ENCODE measurements around the gene DIPK1B.

Gene DIPK1B

GRCh38 chr9:136721339-136722092 is 9.1 kb downstream of the DIPK1B start:
- peaks cover 4% of the 10 kb centered on the region for H3K4me1 Mint-ChIP-seq (ENCODE audit: low read depth)
- no peak for DNase-seq (ENCODE audit: low spot score)

GRCh38 chr9:136722093-136722968 is 10.0 kb downstream of the DIPK1B start:
- Mint-ChIP-seq H3K27me3 (ENCODE audit: low read depth) (no peaks in the 10 kb centered on the region), H3K27ac (no peak overlapping the region), H3K4me1 (ENCODE audit: low read depth) (peaks cover 8% of the 10 kb centered on the region), H3K9me3 (no peaks in the 10 kb centered on the region), H3K36me3 (ENCODE audit: low read depth) (peaks cover 36% of the 10 kb centered on the region), H3K4me3 (no peak overlapping the region)
- DNase-seq (ENCODE audit: low spot score) = no peak

More at GRCh38 chr9:136721339-136722092, 9.1 kb downstream of the DIPK1B start:
- no peaks in the 10 kb centered on the region for H3K27me3 Mint-ChIP-seq (ENCODE audit: low read depth)
- peak overlapping the region; percentile 41 for H3K27ac Mint-ChIP-seq
- no peaks in the 10 kb centered on the region for H3K9me3 Mint-ChIP-seq
- H3K4me3 Mint-ChIP-seq = no peak overlapping the region
- H3K36me3 Mint-ChIP-seq (ENCODE audit: low read depth) = peaks cover 30% of the 10 kb centered on the region

GRCh38 chr9:136722969-136723356 is 10.6 kb downstream of the DIPK1B start:
- no peaks in the 10 kb centered on the region for H3K27me3 Mint-ChIP-seq (ENCODE audit: low read depth)
- no peaks in the 10 kb centered on the region for H3K9me3 Mint-ChIP-seq
- DNase-seq (ENCODE audit: low spot score) = no peak
- peaks cover 39% of the 10 kb centered on the region for H3K36me3 Mint-ChIP-seq (ENCODE audit: low read depth)
- H3K4me3 Mint-ChIP-seq = no peak overlapping the region
- peaks cover 10% of the 10 kb centered on the region for H3K4me1 Mint-ChIP-seq (ENCODE audit: low read depth)
- no peak overlapping the region for H3K27ac Mint-ChIP-seq

- no peaks in the 10 kb centered on the region for H3K9me3 Mint-ChIP-seq
- DNase-seq (ENCODE audit: low spot score) = no peak
These were observed 11.1 kb downstream of the DIPK1B start for GRCh38 chr9:136723362-136723976.

GRCh38 chr9:136723989-136724388 is 11.6 kb downstream of the DIPK1B start:
- no peak for DNase-seq (ENCODE audit: low spot score)
- H3K9me3 Mint-ChIP-seq = no peaks in the 10 kb centered on the region
- H3K4me3 Mint-ChIP-seq = no peak overlapping the region
- no peak overlapping the region for H3K27ac Mint-ChIP-seq
- no peaks in the 10 kb centered on the region for H3K27me3 Mint-ChIP-seq (ENCODE audit: low read depth)
- H3K36me3 Mint-ChIP-seq (ENCODE audit: low read depth) = peaks cover 39% of the 10 kb centered on the region
- peaks cover 10% of the 10 kb centered on the region for H3K4me1 Mint-ChIP-seq (ENCODE audit: low read depth)

More at GRCh38 chr9:136723362-136723976, 11.1 kb downstream of the DIPK1B start:
- Mint-ChIP-seq H3K4me1 (ENCODE audit: low read depth) (peaks cover 10% of the 10 kb centered on the region), H3K27me3 (ENCODE audit: low read depth) (no peaks in the 10 kb centered on the region), H3K36me3 (ENCODE audit: low read depth) (peaks cover 39% of the 10 kb centered on the region), H3K27ac (no peak overlapping the region), H3K4me3 (no peak overlapping the region)

- Mint-ChIP-seq H3K36me3 (ENCODE audit: low read depth) (peaks cover 39% of the 10 kb centered on the region), H3K27me3 (ENCODE audit: low read depth) (no peaks in the 10 kb centered on the region), H3K4me3 (no peak overlapping the region), H3K27ac (no peak overlapping the region), H3K4me1 (ENCODE audit: low read depth) (peaks cover 10% of the 10 kb centered on the region), H3K9me3 (no peaks in the 10 kb centered on the region)
- no peak for DNase-seq (ENCODE audit: low spot score)
These were observed 12.4 kb downstream of the DIPK1B start for GRCh38 chr9:136724772-136725171.

GRCh38 chr9:136725612-136726011 is 13.2 kb downstream of the DIPK1B start:
- peaks cover 39% of the 10 kb centered on the region for H3K36me3 Mint-ChIP-seq (ENCODE audit: low read depth)
- H3K9me3 Mint-ChIP-seq = no peaks in the 10 kb centered on the region
- H3K27ac Mint-ChIP-seq = no peak overlapping the region
- H3K27me3 Mint-ChIP-seq (ENCODE audit: low read depth) = no peaks in the 10 kb centered on the region
- DNase-seq (ENCODE audit: low spot score) = no peak
- H3K4me3 Mint-ChIP-seq = peak overlapping the region; percentile 97
- H3K4me1 Mint-ChIP-seq (ENCODE audit: low read depth) = peaks cover 14% of the 10 kb centered on the region

GRCh38 chr9:136726118-136726517 is 13.7 kb downstream of the DIPK1B start:
- Mint-ChIP-seq H3K27me3 (ENCODE audit: low read depth) (no peaks in the 10 kb centered on the region), H3K4me1 (ENCODE audit: low read depth) (peaks cover 14% of the 10 kb centered on the region), H3K36me3 (ENCODE audit: low read depth) (peaks cover 38% of the 10 kb centered on the region), H3K9me3 (no peaks in the 10 kb centered on the region), H3K27ac (peak overlapping the region; percentile 94), H3K4me3 (peak overlapping the region; percentile 97)
- DNase-seq (ENCODE audit: low spot score) = no peak

GRCh38 chr9:136726631-136727191 is 14.3 kb downstream of the DIPK1B start:
- H3K4me3 Mint-ChIP-seq = peak overlapping the region; percentile 97
- peaks cover 14% of the 10 kb centered on the region for H3K4me1 Mint-ChIP-seq (ENCODE audit: low read depth)
- H3K36me3 Mint-ChIP-seq (ENCODE audit: low read depth) = peaks cover 36% of the 10 kb centered on the region
- DNase-seq (ENCODE audit: low spot score) = no peak
- no peaks in the 10 kb centered on the region for H3K9me3 Mint-ChIP-seq
- H3K27me3 Mint-ChIP-seq (ENCODE audit: low read depth) = no peaks in the 10 kb centered on the region
- peak overlapping the region; percentile 94 for H3K27ac Mint-ChIP-seq

- H3K36me3 Mint-ChIP-seq (ENCODE audit: low read depth) = peaks cover 36% of the 10 kb centered on the region
- no peaks in the 10 kb centered on the region for H3K9me3 Mint-ChIP-seq
- peaks cover 16% of the 10 kb centered on the region for H3K4me1 Mint-ChIP-seq (ENCODE audit: low read depth)
- DNase-seq (ENCODE audit: low spot score) = peak; percentile 88
- H3K4me3 Mint-ChIP-seq = peak overlapping the region; percentile 97
- no peak overlapping the region for H3K27ac Mint-ChIP-seq
- no peaks in the 10 kb centered on the region for H3K27me3 Mint-ChIP-seq (ENCODE audit: low read depth)
These were observed 15.7 kb downstream of the DIPK1B start for GRCh38 chr9:136728080-136728547.

- Mint-ChIP-seq H3K4me3 (peak overlapping the region; percentile 37), H3K27me3 (ENCODE audit: low read depth) (no peaks in the 10 kb centered on the region), H3K27ac (no peak overlapping the region), H3K4me1 (ENCODE audit: low read depth) (peaks cover 16% of the 10 kb centered on the region), H3K9me3 (no peaks in the 10 kb centered on the region), H3K36me3 (ENCODE audit: low read depth) (peaks cover 33% of the 10 kb centered on the region)
- no peak for DNase-seq (ENCODE audit: low spot score)
These were observed 16.3 kb downstream of the DIPK1B start for GRCh38 chr9:136728548-136729123.

- Mint-ChIP-seq H3K4me3 (peak overlapping the region; percentile 37), H3K4me1 (ENCODE audit: low read depth) (peaks cover 16% of the 10 kb centered on the region), H3K27me3 (ENCODE audit: low read depth) (no peaks in the 10 kb centered on the region), H3K27ac (peak overlapping the region; percentile 26), H3K36me3 (ENCODE audit: low read depth) (peaks cover 28% of the 10 kb centered on the region), H3K9me3 (no peaks in the 10 kb centered on the region)
- DNase-seq (ENCODE audit: low spot score) = no peak
These were observed 16.8 kb downstream of the DIPK1B start for GRCh38 chr9:136729144-136729543.

- peak overlapping the region; percentile 37 for H3K4me3 Mint-ChIP-seq
- DNase-seq (ENCODE audit: low spot score) = no peak
- H3K4me1 Mint-ChIP-seq (ENCODE audit: low read depth) = peaks cover 16% of the 10 kb centered on the region
- peaks cover 20% of the 10 kb centered on the region for H3K36me3 Mint-ChIP-seq (ENCODE audit: low read depth)
- no peaks in the 10 kb centered on the region for H3K27me3 Mint-ChIP-seq (ENCODE audit: low read depth)
- H3K9me3 Mint-ChIP-seq = no peaks in the 10 kb centered on the region
- H3K27ac Mint-ChIP-seq = no peak overlapping the region
These were observed 17.6 kb downstream of the DIPK1B start for GRCh38 chr9:136729926-136730325.

Measured in T-helper 2 cell treated with Interferon-gamma antibody and Interleukin-4, amounts not matched to agents 5 μg/mL and 100 μg/mL, for 36 hours (primary cell).